IPS-18c (cell line): ENCODE measurements around the gene FILIP1L.
"Not testable (repeated sequence)": the region's sequence is repeated elsewhere in the genome, so short reads cannot be mapped to it uniquely, and the experiment has no call there.

ENCODE experiments used
- H3K4me3 ChIP-seq: 2 replicates; pipeline ENCODE4 v1.7.0; 2013; ENCODE audit warnings: low read depth, mild to moderate bottlenecking, low read length, moderate library complexity; ENCODE audit not compliant: insufficient read depth
- H3K9me3 ChIP-seq: one replicate; pipeline ENCODE4 v1.6.1; 2013; ENCODE audit warnings: mild to moderate bottlenecking, low read length, moderate library complexity; ENCODE audit not compliant: control insufficient read depth, insufficient read depth

Gene FILIP1L

GRCh38 chr3:100106094-100106493, 8.2 kb downstream of the FILIP1L start:
- Histone ChIP-seq H3K4me3 (no peak overlapping the region), H3K9me3 (no peaks in the 10 kb centered on the region)

- Histone ChIP-seq H3K4me3 (no peak overlapping the region), H3K9me3 (no peaks in the 10 kb centered on the region)
Measured at GRCh38 chr3:100105501-100105900, 8.8 kb downstream of the FILIP1L start.

DNA sequence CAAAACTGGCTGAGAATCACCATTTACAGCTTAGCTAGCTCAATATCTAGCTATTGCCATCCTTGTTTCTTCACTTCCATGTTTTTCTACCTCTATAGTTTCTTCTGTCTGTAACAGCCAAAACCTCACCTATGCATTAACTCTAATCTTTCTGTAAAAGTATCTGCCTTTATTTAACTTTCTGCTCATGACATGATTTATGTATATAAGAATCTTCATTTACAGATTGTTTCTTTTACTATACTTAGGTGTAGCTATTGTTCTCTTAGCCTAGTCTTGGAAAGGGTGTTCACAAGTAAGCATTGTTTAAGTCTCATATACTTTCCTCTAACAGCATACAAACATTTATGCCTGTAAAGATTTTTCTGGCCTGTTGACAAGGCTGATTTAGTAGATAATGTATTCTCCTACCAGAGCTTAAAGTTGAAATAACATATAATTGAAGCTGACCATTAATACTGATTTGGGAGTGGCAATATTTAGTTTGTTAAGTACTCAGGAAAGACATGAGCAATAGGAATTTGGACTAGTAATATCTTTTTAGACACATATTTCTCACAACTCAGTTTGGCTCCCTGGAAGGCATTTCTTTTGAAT, 9.4 kb downstream of the FILIP1L start:
- Histone ChIP-seq H3K4me3 (no peak overlapping the region), H3K9me3 (no peaks in the 10 kb centered on the region)

DNA sequence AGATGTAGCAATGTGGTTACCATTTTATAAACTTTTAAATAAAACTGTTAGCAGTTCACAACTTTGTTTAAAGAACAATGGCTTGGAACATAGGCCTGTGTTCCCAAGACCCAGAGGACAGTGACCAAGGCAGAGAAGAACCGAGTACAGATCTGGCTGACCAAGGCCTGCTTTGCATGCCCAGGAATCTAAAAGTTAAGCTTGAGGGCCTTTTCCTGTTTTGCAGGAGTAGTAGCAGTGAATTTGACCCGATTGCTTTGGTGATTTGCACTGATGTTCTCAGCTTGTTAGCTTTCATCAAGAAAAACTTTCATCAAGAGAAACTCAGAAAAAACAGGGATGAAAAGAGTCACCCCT, 9.9 kb downstream of the FILIP1L start:
- H3K9me3 ChIP-seq = no peaks in the 10 kb centered on the region

GRCh38 chr3:100103558-100104441, 10.5 kb downstream of the FILIP1L start:
- Histone ChIP-seq H3K9me3 (no peaks in the 10 kb centered on the region), H3K4me3 (no peak overlapping the region)

More for the DNA sequence above, 9.9 kb downstream of the FILIP1L start:
- H3K4me3 ChIP-seq = no peak overlapping the region

DNA sequence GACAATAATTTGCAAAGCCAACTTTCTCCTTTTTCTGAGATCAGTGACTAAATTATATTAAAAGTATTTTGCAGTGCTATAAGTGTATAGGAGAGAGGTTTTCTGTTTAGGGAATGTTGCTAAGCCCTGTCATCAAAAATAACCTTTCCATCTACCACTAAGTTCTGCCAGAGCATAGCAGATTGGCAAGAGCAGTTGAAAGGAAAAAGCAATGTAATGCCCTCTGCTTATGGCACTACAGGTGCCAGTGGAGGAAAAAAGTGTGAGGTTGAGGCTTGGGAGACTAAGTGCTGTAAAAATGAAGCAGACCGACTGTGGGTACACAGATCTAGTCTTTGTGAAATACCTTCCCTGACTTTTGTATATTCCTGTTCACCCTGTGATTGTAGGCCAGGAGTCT, 11.5 kb downstream of the FILIP1L start:
- Histone ChIP-seq H3K4me3 (no peak overlapping the region), H3K9me3 (no peaks in the 10 kb centered on the region)

DNA sequence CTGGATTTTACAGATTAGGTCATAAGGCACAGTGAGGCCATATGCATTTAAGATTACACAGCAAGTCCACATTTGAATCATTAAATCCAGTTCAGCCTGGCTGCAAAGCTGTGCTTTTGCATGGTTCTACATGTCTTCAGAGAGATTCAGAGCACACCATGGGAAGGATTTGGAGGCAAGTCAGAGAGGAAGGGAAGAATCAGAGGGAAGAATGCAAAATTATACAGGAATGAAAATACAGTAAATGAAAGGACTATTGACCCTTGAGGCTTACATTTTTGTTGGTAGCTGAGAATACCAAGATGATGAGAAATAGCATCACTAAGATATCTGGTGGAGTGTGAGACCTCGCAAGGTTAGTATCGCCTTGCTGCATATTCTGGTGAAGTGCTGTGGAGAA, 13.9 kb downstream of the FILIP1L start:
- Histone ChIP-seq H3K9me3 (no peaks in the 10 kb centered on the region), H3K4me3 (no peak overlapping the region)

DNA sequence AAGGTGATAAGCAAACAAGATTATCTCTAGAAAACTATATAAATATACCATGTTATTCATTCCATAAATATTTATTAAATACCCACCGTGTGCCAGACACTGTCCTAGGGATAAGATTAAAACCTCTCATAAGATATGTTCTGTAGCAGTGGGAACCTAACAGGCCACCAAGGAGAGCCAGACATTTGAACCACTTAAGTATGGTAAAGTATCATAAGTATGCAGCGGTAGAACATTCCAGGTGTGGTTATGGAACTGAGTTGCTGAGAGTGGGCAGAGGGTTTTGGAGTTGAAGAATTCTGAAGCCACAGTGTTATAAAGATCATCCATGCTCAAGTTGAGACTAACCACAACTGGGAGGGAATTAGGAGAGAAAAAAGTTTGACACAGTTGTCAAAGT, 14.7 kb downstream of the FILIP1L start:
- H3K9me3 ChIP-seq = no peaks in the 10 kb centered on the region
- H3K4me3 ChIP-seq = no peak overlapping the region

GRCh38 chr3:100098784-100099070, 15.6 kb downstream of the FILIP1L start:
- H3K9me3 ChIP-seq = no peaks in the 10 kb centered on the region
- no peak overlapping the region for H3K4me3 ChIP-seq

DNA sequence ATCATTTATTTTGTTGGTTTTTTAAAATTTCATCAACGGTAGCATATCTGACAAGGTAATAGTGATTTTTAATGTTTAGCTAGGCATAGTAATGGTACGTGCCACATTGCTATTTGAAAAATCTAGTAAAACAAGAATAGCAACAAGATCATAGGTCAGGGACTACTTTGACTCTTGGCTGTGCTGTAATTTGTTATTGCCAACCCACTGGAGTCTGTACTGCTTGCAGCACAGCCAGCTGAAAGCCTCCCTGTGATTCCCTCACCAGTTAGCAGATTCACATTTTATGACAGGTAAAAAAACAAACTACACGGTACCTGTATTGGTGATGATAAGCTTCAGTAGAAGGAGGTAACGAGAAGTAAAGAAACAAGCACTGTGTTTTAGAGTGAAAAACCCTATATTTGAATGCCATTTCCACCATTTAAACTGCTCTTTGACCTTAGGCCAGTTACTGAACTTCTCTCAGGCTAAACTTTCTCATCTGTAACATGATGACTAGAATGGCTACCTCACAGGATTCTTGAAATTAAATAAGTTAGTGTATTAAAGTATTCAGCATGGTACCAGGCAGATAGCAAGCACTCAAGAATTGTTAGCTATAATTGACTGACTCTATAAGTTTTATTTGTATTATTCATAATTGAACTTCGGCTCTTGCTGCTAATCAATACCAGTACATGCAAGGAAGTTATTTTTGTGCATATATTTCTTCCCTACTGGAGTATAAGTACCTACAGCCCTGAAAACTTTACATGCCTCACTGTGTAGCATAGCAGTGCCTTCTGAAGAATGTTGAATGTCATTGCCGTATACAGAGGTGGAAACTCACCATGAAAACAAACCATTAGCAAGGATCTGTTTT, 16.1 kb downstream of the FILIP1L start:
- Histone ChIP-seq H3K4me3 (no peak overlapping the region), H3K9me3 (no peaks in the 10 kb centered on the region)

GRCh38 chr3:100096866-100097265, 17.4 kb downstream of the FILIP1L start:
- Histone ChIP-seq H3K4me3 (no peak overlapping the region), H3K9me3 (no peaks in the 10 kb centered on the region)

GRCh38 chr3:100096286-100096685, 18.0 kb downstream of the FILIP1L start:
- H3K4me3 ChIP-seq, H3K9me3 ChIP-seq: not testable (repeated sequence)

- H3K9me3 ChIP-seq = no peaks in the 10 kb centered on the region
Measured at GRCh38 chr3:100093831-100094230, 20.5 kb downstream of the FILIP1L start.

DNA sequence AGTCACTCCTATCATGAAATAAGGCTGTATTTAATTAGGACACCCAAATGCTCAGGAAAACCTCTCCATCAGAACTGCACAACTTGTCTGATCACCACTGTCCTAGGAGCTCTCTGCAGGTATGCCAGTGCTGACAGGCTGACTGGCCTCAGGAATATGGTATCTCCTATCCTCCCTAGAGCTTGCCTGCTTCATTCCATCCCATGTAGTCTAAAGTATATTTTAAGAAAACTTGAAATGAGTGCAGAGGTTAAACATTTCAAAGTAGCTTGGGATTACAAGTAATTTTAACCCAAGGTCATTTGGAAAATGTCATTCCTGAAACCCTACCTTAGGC, 23.7 kb downstream of the FILIP1L start:
- H3K9me3 ChIP-seq = no peaks in the 10 kb centered on the region
- no peak overlapping the region for H3K4me3 ChIP-seq

More at GRCh38 chr3:100093831-100094230, 20.5 kb downstream of the FILIP1L start:
- no peak overlapping the region for H3K4me3 ChIP-seq

DNA sequence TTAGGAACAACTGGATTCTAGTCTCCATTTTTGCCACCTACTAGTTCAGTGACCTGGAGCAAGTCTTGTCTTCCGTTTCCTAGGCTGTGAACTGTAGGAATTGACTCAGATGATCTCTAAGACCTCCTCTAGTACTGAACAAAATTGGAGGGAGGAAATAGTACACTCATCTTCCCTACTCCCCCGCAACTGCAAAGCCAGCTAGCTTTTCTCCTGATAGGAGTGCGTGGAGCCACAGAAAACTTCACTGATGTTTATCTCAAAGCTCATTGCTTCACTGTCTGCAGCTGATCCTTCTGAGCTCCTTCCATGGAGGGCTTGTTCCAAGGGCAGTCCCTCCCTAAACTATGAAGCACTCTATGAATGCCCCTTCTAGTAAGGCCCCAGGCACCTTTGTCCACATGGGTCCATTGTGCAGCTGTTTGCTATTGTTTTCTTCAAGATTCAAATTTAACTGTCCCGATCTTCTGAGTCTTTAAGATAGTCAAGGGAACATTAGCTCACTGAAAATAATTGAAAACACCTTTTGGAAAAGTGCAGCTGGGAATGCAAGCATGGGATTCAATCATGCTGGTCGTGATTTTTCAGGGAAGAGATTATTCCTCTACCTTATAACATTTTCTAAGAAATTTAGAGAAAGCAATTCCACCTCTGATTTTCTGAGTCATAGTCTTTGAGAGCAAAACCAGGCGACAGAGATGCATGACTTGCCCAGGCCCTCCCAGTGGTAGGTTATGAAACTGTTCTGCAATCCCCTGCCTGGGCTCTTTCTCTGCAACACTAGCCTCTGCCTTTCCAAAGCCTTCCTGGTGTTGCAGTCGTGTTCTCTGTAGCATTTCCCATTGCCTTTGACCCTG, 24.3 kb downstream of the FILIP1L start:
- Histone ChIP-seq H3K4me3 (no peak overlapping the region), H3K9me3 (no peaks in the 10 kb centered on the region)

DNA sequence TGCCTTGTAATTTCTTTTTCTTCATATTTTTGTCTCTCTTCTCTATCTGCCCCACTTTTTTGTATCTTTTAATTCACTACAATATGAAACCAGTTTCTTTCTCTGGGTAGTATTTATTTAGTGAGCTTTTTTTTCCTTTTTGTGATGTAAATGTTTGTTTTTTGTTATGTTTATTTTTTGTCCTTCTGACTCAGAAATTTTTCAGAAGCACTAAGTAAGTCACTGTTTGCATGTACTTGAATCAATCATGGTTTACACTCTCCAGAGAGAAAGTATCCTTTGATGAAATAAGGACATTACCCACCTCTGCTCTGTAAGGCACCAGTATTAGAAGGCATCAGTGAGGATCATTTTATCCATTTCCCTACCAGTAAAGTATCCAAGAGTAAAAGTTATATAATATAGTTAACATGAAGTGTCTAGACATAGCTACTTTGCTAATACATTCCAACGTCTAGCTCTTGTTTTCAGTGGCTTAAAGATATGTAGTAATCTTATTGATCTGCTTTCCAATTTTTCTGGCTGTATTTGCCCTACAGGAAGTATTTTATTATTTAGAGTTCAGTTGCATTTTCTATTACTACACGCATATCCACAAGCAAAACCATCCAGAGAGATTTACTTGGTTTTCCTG, 25.4 kb downstream of the FILIP1L start:
- Histone ChIP-seq H3K9me3 (no peaks in the 10 kb centered on the region), H3K4me3 (no peak overlapping the region)

GRCh38 chr3:100087198-100087597, 27.1 kb downstream of the FILIP1L start:
- no peaks in the 10 kb centered on the region for H3K9me3 ChIP-seq
- H3K4me3 ChIP-seq = no peak overlapping the region
